Activated effector memory CD4-positive, alpha-beta T cell treated with Interleukin-2 at 50 U/mL for 16 hours (primary cell): ENCODE results near the gene CEP68.
"Not testable (repeated sequence)": the region's sequence is repeated elsewhere in the genome, so short reads cannot be mapped to it uniquely, and the experiment has no call there.

Source experiments
- DNase-seq: peaks from one replicate; pipeline ENCODE4 v3.0.0-alpha.2; 2020

The CEP68 gene

DNA sequence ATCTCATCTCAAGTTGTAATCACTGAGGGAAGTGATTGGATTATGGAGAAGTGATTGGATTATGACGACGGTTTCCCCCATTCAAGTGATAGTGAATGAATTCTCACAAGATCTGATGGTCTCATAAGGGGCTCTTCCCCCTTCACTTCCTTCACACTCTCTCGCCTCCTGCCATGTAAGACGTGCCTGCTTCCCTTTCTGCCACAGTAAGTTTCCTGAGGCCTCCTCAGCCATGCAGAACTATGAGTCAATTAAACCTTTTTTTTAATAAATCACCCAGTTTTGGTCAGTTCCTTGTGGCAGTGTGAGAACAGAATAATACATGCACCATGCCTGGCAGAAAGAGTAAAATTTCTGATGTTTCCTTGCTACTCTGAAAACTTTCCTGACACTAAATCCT is 36.6 kb downstream of the CEP68 start:
- no peak for DNase-seq

DNA sequence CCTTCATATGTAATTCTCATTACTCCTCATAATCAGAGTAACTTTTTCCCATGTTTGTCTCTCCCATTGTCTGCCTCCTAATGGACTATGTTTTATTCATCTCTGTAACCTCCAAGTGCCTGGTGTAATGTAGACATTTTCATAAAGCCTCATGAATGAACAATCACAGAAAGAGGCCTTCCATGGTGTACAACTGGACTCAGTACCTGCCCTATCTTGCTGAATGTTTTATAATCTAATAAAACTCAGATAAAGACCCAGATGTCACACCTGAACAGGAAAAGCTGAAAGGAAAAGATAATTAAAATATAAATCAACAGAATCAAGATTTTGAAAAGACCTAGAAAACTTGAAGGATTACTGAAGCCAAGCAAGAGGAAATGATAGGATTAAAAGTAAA is 37.0 kb downstream of the CEP68 start:
- no peak for DNase-seq

DNA sequence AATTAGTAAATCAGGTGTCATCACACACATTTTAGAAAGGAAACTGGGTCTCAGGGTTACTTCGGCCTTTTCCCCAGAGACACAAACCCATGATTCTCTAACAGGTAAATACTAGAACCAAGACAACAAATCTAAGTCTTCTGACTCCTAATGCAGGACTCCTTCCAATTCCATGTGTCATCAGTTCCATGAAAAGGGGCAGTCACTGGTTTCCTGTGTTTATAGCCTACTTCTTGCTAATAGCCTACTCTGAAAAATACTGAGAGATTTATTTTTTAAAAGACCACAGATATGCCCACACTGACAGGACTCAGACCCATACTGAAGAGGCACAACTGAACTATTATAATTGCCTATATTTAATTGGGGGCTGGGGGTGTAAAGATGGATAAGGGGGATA is 40.7 kb downstream of the CEP68 start:
- no peak for DNase-seq

- DNase-seq, result no peak
Observed at GRCh38 chr2:65097844-65098243, 41.6 kb downstream of the CEP68 start.

- DNase-seq, result no peak
Observed at GRCh38 chr2:65098741-65099140, 42.5 kb downstream of the CEP68 start.

DNA sequence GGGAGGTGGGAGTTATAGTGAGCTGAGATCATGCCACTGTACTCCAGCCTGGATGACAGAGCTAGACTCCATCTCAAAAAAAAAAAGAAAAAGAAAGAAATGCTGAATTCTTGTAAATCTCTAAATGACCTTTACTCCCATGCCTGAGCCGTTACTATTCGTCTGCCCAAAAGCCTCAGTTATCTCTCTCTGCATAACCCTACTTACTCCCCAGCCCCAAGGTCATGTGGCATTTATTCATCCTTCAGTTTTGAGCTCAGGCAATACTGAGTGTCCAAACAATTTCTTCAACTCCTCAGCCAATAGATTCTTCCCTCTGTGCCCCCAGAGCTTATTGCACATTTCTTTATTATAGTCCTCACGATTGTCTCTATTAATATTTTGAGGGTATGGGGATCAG is 44.9 kb downstream of the CEP68 start:
- no peak for DNase-seq

DNA sequence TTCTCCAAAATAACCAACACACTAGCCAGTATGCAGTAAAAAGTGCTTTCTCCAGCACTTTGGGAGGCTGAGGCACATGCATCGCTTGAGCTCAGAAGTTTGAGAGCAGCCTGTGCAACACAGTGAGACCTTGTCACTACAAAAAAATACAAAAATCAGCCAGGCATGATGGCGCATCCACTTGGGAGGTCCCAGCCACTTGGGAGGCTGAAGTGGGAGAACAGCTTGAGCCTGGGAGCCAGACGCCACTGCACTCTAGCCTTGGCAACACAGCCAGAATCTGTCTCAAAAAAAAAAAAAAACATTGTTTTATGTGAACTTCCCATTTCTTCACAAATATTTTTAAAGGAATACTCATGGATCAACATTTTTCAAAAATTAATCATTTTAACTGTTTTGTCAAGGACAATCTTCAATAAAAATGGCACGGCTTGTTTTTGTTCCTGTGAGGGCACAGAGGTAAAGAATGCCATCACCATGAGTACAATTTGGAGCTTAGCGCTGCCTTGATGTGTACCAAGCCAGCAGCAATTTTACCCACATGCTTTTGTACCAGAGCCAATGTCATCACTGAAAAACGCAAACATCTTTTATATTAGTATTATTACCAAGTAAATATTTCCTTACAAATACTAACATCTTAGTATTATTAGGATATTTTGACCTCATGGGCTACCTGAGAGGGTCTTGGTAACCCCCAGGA is 46.9 kb downstream of the CEP68 start:
- DNase-seq, result no peak

GRCh38 chr2:65107530-65107929 is 51.3 kb downstream of the CEP68 start:
- no peak for DNase-seq

- DNase-seq, result no peak
Observed at GRCh38 chr2:65108780-65109179, 52.6 kb downstream of the CEP68 start.

- DNase-seq, result no peak
Observed at GRCh38 chr2:65112633-65113032, 56.4 kb downstream of the CEP68 start.

DNA sequence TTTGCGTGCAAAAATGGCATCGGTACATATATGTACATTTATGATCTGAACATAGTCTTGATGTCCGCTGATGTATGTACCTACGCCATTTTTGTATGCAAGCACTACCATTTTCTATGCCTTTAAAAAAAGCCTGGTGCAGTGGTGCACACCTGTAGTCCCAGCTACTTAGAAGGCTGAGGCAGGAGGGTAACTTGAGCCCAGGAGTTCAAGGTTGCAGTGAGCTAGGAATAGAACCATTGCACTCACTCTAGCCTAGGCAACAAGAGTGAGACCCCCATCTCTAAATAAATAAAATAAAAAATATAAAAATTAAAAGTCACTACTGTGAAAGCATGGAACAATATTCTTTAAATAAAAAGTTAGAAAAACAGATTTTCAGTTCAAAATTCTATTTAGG is 57.0 kb downstream of the CEP68 start:
- DNase-seq, result no peak

DNA sequence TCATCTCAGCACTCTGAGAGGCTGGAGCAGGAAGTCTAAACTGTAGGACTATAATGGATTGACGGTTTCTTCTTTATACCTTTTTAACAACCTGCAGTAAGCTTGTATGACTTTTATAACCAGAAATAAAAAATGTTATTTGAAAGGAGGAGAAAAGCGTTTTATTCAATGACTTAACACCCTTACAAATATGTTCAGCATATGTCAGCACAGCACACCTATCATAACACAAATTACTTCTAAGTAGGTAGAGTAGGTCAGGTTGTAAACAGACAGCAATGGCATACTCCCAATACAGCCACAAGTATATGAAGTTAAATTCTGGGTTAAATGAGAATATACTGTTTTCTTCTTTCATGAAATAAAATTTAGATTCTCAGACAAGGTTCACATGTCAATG is 57.6 kb downstream of the CEP68 start:
- DNase-seq, result no peak

- no peak for DNase-seq
Observed at GRCh38 chr2:65114921-65115320, 58.7 kb downstream of the CEP68 start.

DNA sequence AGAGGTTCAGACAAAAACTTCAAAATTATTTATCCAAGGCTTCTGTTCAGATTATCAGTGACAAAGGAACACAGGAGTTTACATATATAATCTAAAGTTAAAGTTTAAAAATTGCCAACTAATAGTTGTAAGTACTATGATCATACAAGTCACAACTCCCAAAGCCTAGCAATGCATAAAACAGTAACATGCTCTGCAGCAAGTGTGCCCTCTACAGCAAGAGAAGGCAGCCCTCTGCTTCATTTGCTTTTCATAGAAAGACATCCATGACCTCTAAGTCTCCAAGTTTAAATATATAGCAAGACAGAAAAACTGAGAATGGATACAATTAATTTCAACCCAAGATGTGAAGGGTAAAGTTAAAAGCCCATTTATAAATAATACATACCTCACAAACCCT is 60.4 kb downstream of the CEP68 start:
- DNase-seq, result no peak

- DNase-seq, result no peak
Observed at GRCh38 chr2:65120990-65121693, 64.9 kb downstream of the CEP68 start.

DNA sequence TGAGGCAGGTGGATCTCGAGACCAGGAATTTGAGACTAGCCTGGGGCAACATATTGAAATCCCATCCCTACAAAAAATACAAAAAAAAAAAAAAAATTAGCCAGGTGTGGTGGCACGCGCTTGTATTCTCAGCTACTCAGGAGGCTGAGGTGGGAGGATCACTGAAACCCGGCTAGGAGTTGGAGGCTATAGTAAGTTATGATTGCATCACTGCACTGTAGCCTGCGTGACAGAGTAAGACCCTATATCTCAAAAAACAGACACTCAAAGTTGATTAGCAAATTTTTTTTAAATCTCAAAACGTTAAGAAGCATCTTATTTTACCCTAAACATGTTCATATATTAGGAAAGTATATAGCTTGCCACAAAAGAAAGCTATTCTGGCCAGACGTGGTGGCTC is 66.1 kb downstream of the CEP68 start:
- no peak for DNase-seq

DNA sequence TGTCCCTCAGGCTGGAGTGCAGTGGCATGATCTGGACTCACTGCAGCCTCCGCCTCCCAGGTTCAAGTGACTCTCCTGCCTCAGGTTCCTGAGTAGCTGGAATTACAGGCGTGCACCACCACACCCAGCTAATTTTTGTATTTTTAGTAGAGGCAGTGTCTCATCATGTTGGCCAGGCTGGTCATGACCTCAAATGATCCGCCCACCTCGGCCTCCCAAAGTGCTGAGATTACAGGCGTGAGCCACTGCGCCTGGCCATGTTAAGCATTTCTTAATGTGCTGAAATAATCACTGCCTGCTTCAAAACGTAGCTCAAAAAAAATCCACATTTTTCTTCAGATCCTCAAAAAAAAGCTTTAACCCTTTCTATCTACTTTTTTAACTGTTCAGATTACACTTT is 69.2 kb downstream of the CEP68 start:
- DNase-seq, result not testable (repeated sequence)

GRCh38 chr2:65128297-65129190 is 72.3 kb downstream of the CEP68 start:
- DNase-seq, result no peak

GRCh38 chr2:65129286-65129825 is 73.1 kb downstream of the CEP68 start:
- DNase-seq, result no peak

GRCh38 chr2:65129826-65130663 is 73.8 kb downstream of the CEP68 start, which contains the start of gene RAB1A:
TSS of gene RAB1A (minus strand) at chr2:65130106. CDS start at chr2:65129915, 191 bp downstream.
- peak; percentile 99 for DNase-seq

DNA sequence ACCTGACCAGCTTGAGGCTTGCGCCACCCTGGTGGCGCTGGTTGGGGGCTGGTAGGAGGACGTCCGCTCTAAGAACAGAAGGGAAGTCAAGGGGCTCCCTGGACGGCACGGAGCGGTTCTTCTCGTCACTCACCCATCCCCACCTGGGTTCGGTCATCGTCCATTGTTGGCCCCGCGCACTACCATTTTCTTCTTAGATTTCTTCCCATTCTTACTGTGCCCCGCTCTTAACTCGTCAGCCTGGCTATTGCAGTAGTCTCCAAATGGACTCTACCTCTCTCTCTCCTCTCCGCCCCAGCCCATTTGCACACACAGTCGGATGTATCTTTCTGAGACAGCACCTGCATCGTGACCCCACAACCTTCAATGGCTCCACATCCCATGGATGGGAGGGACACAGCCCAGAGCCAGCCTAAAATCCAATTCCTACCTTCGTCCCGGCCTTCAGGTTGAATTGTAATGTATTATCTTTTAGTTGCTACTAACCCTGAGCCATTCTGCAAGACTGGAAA is 74.5 kb downstream of the CEP68 start:
- DNase-seq, result no peak

- DNase-seq, result not testable (repeated sequence)
Observed at GRCh38 chr2:65132930-65133329, 76.7 kb downstream of the CEP68 start.
